DND-41 (cell line): ENCODE measurements around the gene U2AF2.

Experiments
- ATAC-seq: fragments of 200-7000 bp; cut with Tn5 transposase; 3 replicates; pipeline ENCODE4 v1.9.1; 2021; ENCODE audit warnings: low read depth; ENCODE audit not compliant: insufficient read depth
- DNase-seq: peaks from one replicate; pipeline ENCODE4 v3.0.0-alpha.2; 2020
- H2AFZ ChIP-seq: 2 replicates; pipeline ENCODE4 v1.6.0; 2012; ENCODE audit warnings: low read depth, low read length
- H3K27ac ChIP-seq: 2 replicates; pipeline ENCODE4 v1.5.1; 2012; ENCODE audit warnings: low read length, inconsistent platforms
- H3K27me3 ChIP-seq: fragments of 200-600 bp; sonication (generic); 2 replicates; pipeline ENCODE4 v1.6.0; 2012; ENCODE audit warnings: low read length, mild to moderate bottlenecking, inconsistent platforms; ENCODE audit not compliant: insufficient read depth, poor library complexity
- H3K36me3 ChIP-seq: 2 replicates; pipeline ENCODE4 v1.5.1; 2012; ENCODE audit warnings: low read length, inconsistent platforms; ENCODE audit not compliant: insufficient read depth
- H3K4me1 ChIP-seq: 2 replicates; pipeline ENCODE4 v1.5.1; 2012; ENCODE audit warnings: mild to moderate bottlenecking, low read length; ENCODE audit not compliant: insufficient read depth
- H3K4me2 ChIP-seq: 2 replicates; pipeline ENCODE4 v1.6.0; 2012; ENCODE audit warnings: mild to moderate bottlenecking, moderate library complexity, low read length, inconsistent platforms; ENCODE audit not compliant: insufficient read depth
- H3K4me3 ChIP-seq, 2 experiments: fragments of 200-600 bp in 1 of 2; shearing (Covaris generic) in 1 of 2; 2 replicates each; pipeline ENCODE4 v1.5.1; 2012 to 2016; ENCODE audit warnings: inconsistent platforms in 2 of 2, low read length in 2 of 2, mild to moderate bottlenecking in 2 of 2, low read depth in 1 of 2, moderate library complexity in 1 of 2
- H3K79me2 ChIP-seq: 2 replicates; pipeline ENCODE4 v1.6.0; 2012; ENCODE audit warnings: low read length, inconsistent platforms; ENCODE audit not compliant: insufficient read depth
- H3K9ac ChIP-seq: 2 replicates; pipeline ENCODE4 v1.6.0; 2012; ENCODE audit warnings: low read depth, mild to moderate bottlenecking, inconsistent platforms, low read length, moderate library complexity
- H3K9me3 ChIP-seq: 2 replicates; pipeline ENCODE4 v1.5.1; 2012; ENCODE audit warnings: low read length, moderate library complexity, mild to moderate bottlenecking, inconsistent platforms; ENCODE audit not compliant: insufficient read depth, severe bottlenecking
- H4K20me1 ChIP-seq: 2 replicates; pipeline ENCODE4 v1.6.0; 2012; ENCODE audit warnings: low read length; ENCODE audit not compliant: insufficient read depth
- CTCF ChIP-seq: IDR thresholded peaks from 2 replicates; pipeline ENCODE4 v1.5.1; 2012; ENCODE audit warnings: borderline replicate concordance, low read length, moderate library complexity, mild to moderate bottlenecking; ENCODE audit not compliant: poor library complexity, severe bottlenecking; ENCODE audit errors: extremely low read depth
- EZH2 ChIP-seq: IDR thresholded peaks from 3 replicates; pipeline ENCODE4 v1.6.1; 2012; ENCODE audit warnings: borderline replicate concordance, low read depth, mild to moderate bottlenecking, moderate library complexity, low read length, inconsistent platforms; ENCODE audit not compliant: severe bottlenecking

U2AF2 gene

DNA sequence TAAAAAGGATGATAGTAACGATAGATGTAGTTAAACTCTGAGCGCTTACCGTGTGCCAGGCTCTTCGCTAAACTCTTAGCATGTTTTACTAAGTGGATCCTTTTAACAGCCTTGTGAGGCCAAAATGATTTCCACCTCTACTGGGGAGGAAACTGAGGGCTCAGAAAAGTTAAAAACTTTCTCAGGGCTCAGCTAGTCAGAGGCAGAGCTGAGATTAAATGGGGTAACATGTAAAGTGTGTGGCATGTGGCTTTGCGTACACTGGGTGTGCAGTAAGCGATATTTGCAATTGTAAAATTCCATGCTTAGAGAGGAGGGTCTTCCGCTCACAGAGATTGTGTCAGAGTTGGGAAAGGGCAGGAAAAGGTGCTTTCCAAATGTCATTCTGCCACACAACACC lies 1.7 kb downstream of the U2AF2 start:
- Histone ChIP-seq H3K4me3 (peak overlapping the region; percentile 76 to 89; a peak in 3 of 4 replicates), H4K20me1 (peaks cover 62% of the 10 kb centered on the region)
- DNase-seq = no peak

DNA sequence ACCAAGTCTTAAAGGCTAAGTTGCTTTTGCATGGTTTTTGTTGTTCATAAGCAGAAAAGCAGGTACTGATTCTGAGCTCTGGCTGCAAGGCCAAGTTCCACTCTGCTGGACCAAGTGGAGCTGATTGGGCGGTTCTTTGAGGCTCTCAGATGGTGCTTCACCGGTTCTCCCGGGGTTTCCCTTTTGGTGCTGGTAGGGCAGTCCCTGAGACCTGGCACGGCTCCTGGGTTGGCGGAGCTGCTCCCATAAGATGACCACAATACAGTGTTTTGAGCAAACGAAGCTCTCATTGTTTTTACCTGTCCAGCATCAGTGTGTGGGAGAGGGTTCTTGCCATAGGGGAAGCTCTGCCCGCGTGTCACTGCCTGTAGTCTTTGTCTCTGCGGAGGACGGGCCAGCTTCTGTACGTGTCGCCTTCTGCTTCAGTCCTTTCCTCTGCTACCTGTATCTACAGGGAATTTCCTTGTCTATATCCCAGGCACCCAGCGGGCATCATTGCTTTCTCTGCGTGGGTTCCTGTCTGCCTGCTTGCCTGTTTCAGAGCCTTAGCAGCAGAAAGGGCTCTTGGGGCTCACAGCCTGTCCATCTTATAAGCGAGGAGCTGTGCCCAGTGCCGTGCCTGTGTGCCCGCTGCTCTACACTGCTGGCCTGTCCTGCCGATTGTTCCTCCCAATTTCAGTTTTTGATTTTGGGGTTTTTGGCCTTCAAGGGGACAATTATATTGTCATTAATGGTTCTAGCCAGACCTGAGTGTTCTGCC lies 2.3 kb downstream of the U2AF2 start:
- Histone ChIP-seq H3K27ac (peak overlapping the region; percentile 89; the same call in 1 of the 2 replicates), H3K27me3 (no peaks in the 10 kb centered on the region), H2AFZ (no peak overlapping the region), H3K4me2 (peak overlapping the region; percentile 83), H3K4me3 (peak overlapping the region in 1 of 2 experiments; percentile 76; a peak in 3 of 4 replicates), H3K36me3 (peaks cover 66% of the 10 kb centered on the region), H3K4me1 (peaks cover 51% of the 10 kb centered on the region), H3K9me3 (no peaks in the 10 kb centered on the region), H3K79me2 (peaks cover 80% of the 10 kb centered on the region), H3K9ac (peak overlapping the region; percentile 90), H4K20me1 (peaks cover 67% of the 10 kb centered on the region)
- no peak for ATAC-seq
- no peak for DNase-seq
- TF ChIP-seq EZH2 (no peak), CTCF (no peak)

More for the DNA sequence above, 1.7 kb downstream of the U2AF2 start:
- peak overlapping the region; percentile 90 for H3K9ac ChIP-seq
- H3K36me3 ChIP-seq = peaks cover 60% of the 10 kb centered on the region
- peak overlapping the region; percentile 89 for H3K27ac ChIP-seq
- H3K79me2 ChIP-seq = peaks cover 74% of the 10 kb centered on the region
- no peak for TF ChIP-seq EZH2
- no peak for TF ChIP-seq CTCF
- no peaks in the 10 kb centered on the region for H3K9me3 ChIP-seq
- H2AFZ ChIP-seq = no peak overlapping the region
- peak overlapping the region; percentile 83 for H3K4me2 ChIP-seq
- H3K4me1 ChIP-seq = peaks cover 52% of the 10 kb centered on the region
- H3K27me3 ChIP-seq = no peaks in the 10 kb centered on the region
- no peak for ATAC-seq

DNA sequence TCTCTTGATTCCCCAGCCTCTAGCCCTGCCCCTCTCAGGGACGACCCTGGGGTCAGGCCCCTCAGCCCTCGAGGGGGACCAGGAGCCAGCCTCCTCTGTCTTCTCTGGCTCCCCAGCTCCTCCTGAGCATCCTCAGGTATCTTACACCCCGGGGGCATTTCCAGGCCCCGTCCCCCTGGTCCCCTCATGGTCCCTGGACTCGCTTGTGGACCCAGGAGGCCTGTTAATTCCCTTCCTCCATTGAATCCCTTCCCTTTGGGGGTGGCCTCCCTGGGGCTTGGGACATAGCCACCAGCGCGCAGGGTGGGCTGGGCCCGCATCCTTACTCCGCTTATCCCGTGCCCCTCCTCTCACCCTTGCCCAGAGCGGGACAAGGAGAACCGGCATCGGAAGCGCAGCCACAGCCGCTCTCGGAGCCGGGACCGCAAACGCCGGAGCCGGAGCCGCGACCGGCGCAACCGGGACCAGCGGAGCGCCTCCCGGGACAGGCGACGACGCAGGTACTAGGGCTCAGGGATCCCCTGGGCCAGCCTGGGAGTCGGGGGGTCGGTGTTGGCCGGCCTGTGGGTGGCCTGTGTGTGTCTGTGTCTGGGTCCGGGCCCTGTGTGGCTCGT lies 4.1 kb downstream of the U2AF2 start:
- Histone ChIP-seq H3K4me1 (peaks cover 40% of the 10 kb centered on the region), H3K27me3 (no peaks in the 10 kb centered on the region), H3K4me2 (peak overlapping the region; percentile 83), H3K79me2 (peaks cover 91% of the 10 kb centered on the region), H3K4me3 (no peak overlapping the region), H3K36me3 (peaks cover 84% of the 10 kb centered on the region), H4K20me1 (peaks cover 84% of the 10 kb centered on the region), H3K27ac (no peak overlapping the region), H3K9me3 (no peaks in the 10 kb centered on the region), H3K9ac (no peak overlapping the region), H2AFZ (no peak overlapping the region)
- TF ChIP-seq CTCF (no peak), EZH2 (no peak)
- ATAC-seq (no peak), DNase-seq (no peak)
